Ovary (tissue), 3 donors: ENCODE data around the gene ADGRV1.

Source experiments
- CTCF ChIP-seq, 3 donors: fragments of 450-650 bp in 2 of 3; fragments of 200-600 bp in 1 of 3; IDR thresholded peaks; one replicate each; pipeline versions ENCODE4 v1.5.1 to v1.8.0; 2016 to 2022; ENCODE audit warnings: antibody characterized with exemption in 3 of 3, mild to moderate bottlenecking in 1 of 3
- POLR2A ChIP-seq: fragments of 450-650 bp; IDR thresholded peaks from one replicate; pipeline ENCODE4 v1.6.1; 2017; ENCODE audit warnings: antibody characterized with exemption, mild to moderate bottlenecking, moderate library complexity
- donor health status: DM: no; HTN: no; CAD: no.

GRCh38 chr5:91007251-91007650 lies 448.7 kb downstream of the ADGRV1 start:
- no peak for TF ChIP-seq CTCF (IDR thresholded peaks at IDR 0.05)
- TF ChIP-seq POLR2A, result no peak
